ENCODE data around the gene KCNQ2. TPM values are rescaled to one million over a fixed set of nuclear protein-coding genes. Genes with fewer than 3 reads are reported as not detected.

The KCNQ2 gene
- total and polyA plus RNA-seq, 10 of the 15 experiments (the other 5 are each of a cell fraction or from before 2014, with no cell fraction given): 0.06 to 0.49 (median 0.26) TPM; not detected in 7

DNA sequence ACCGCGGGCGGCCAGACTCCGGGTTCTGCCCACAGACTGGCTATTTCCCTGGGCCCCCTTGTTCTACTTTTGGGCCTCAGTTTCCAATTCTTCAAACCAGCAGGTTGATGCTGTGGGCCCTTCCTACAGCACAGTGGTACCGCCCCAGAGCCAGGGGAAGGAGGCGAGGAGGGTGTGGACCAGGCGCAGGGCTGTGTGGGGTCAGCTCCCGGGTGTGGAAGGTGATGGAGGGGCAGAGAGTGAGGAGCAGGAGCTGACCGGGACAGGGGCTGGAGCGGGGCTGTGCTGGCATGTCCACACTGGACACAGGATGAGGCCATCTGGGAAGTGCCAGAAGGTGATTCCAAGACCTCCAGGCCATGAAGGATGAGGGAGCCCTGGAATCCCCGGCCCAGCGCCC, 76.2 kb downstream of the KCNQ2 start (continued):
- TF ChIP-seq, protein P1, sequence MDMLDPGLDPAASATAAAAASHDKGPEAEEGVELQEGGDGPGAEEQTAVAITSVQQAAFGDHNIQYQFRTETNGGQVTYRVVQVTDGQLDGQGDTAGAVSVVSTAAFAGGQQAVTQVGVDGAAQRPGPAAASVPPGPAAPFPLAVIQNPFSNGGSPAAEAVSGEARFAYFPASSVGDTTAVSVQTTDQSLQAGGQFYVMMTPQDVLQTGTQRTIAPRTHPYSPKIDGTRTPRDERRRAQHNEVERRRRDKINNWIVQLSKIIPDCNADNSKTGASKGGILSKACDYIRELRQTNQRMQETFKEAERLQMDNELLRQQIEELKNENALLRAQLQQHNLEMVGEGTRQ (IDR thresholded peaks at IDR 0.05; ENCODE audit: borderline replicate concordance, low read depth, low read length): no peak
- TF ChIP-seq SMAD5 (IDR thresholded peaks at IDR 0.05; ENCODE audit: low read depth): no peak
- no peak for TF ChIP-seq NFYA (IDR thresholded peaks at IDR 0.05; ENCODE audit: borderline replicate concordance, low read depth, low read length)
- TF ChIP-seq ETV6 (conservative IDR thresholded peaks at IDR 0.05 in 1 of 2, IDR thresholded peaks at IDR 0.05 in 1 of 2; ENCODE audit: borderline replicate concordance in 1 of 2, low read depth in 1 of 2): no peak
- no peak for TF ChIP-seq BACH1 (IDR thresholded peaks at IDR 0.05; ENCODE audit: borderline replicate concordance)
- no peak for TF ChIP-seq SMAD1 (IDR thresholded peaks at IDR 0.05; ENCODE audit: low read depth, partially characterized antibody)

DNA sequence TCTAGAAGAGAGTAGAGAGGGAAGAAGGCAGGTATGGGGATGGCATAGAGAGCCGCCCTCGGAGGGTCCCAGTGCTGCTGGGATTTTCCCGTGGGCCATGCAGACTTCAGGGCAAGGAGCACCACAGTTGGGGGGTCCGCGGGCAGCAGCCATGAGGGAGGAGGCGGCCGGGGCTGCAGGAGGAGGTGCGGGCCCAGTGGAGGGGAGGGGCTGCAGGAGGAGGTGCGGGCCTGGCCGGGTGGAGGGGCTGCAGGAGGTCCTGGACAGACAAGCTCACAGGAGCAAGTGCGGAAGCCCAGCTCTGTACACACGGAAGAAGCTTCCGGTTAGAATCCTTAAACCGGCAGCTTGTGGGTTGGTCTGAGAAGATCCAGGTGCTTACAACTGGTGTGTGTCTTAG, 76.7 kb downstream of the KCNQ2 start:
- ATAC-seq: no peak
- intact Hi-C loops (cut with micrococcal nuclease; ENCODE audit: unreplicated experiment): no loop called here
- no peak overlapping the region for H3K27ac ChIP-seq (ENCODE audit: control insufficient read depth, insufficient read depth)
- H3K36me3 ChIP-seq (ENCODE audit: control insufficient read depth in 2 of 2, insufficient read depth in 2 of 2, low read length in 1 of 2): no peaks in the 10 kb centered on the region
- in situ Hi-C loops (cut with MboI): no loop called here
- CTCF ChIA-PET: no interaction called here
- H2AFZ ChIP-seq (ENCODE audit: control insufficient read depth, low read depth, low read length): no peak overlapping the region
- DNase-seq (ENCODE audit: low read depth, low spot score): no peak
- no peaks in the 10 kb centered on the region for H3K9me3 ChIP-seq (replicated peaks; ENCODE audit: control insufficient read depth, insufficient read depth, low read length)
- no peak overlapping the region for H3K4me3 ChIP-seq
- no peak for FAIRE-seq
- no peaks in the 10 kb centered on the region for H4K20me1 ChIP-seq (ENCODE audit: control insufficient read depth, insufficient read depth)
- H3K27me3 ChIP-seq (replicated peaks in 1 of 2; ENCODE audit: control insufficient read depth in 2 of 2, insufficient read depth in 2 of 2, low read length in 1 of 2): peaks cover 0 to 3% of the 10 kb centered on the region in 2 experiments; a peak in 1 of 4 replicates
- WGBS (ENCODE audit: insufficient coverage, insufficient replicate concordance, low lambda C conversion rate, missing lambda C conversion rate): 40% methylated on average over 12 of the region's 14 CpGs
- SMC1A ChIA-PET (ENCODE audit: uncharacterized antibody, unreplicated experiment): no interaction called here
- POLR2A ChIA-PET: no interaction called here
- TF ChIP-seq NBN (IDR thresholded peaks at IDR 0.05): no peak
- TF ChIP-seq HCFC1 (IDR thresholded peaks at IDR 0.05; ENCODE audit: low read length): no peak
- no peak for TF ChIP-seq ZNF622 (IDR thresholded peaks at IDR 0.05)
- TF ChIP-seq BHLHE40 (IDR thresholded peaks at IDR 0.05; ENCODE audit: borderline replicate concordance in 1 of 2, low read depth in 2 of 2, low read length in 1 of 2): no peak
- no peak for TF ChIP-seq NFXL1 (IDR thresholded peaks at IDR 0.05; ENCODE audit: borderline replicate concordance)
- no peak for TF ChIP-seq TCF3 (IDR thresholded peaks at IDR 0.05; ENCODE audit: borderline replicate concordance, insufficient read depth, low read depth, low read length)
- TF ChIP-seq PAX5 (IDR thresholded peaks at IDR 0.05; ENCODE audit: borderline replicate concordance, low read depth, low read length): no peak
- TF ChIP-seq HDAC6 (IDR thresholded peaks at IDR 0.05; ENCODE audit: unreplicated experiment): no peak
- no peak for TF ChIP-seq TCF12 (IDR thresholded peaks at IDR 0.05; ENCODE audit: low read depth, low read length)
- TF ChIP-seq, protein P2, sequence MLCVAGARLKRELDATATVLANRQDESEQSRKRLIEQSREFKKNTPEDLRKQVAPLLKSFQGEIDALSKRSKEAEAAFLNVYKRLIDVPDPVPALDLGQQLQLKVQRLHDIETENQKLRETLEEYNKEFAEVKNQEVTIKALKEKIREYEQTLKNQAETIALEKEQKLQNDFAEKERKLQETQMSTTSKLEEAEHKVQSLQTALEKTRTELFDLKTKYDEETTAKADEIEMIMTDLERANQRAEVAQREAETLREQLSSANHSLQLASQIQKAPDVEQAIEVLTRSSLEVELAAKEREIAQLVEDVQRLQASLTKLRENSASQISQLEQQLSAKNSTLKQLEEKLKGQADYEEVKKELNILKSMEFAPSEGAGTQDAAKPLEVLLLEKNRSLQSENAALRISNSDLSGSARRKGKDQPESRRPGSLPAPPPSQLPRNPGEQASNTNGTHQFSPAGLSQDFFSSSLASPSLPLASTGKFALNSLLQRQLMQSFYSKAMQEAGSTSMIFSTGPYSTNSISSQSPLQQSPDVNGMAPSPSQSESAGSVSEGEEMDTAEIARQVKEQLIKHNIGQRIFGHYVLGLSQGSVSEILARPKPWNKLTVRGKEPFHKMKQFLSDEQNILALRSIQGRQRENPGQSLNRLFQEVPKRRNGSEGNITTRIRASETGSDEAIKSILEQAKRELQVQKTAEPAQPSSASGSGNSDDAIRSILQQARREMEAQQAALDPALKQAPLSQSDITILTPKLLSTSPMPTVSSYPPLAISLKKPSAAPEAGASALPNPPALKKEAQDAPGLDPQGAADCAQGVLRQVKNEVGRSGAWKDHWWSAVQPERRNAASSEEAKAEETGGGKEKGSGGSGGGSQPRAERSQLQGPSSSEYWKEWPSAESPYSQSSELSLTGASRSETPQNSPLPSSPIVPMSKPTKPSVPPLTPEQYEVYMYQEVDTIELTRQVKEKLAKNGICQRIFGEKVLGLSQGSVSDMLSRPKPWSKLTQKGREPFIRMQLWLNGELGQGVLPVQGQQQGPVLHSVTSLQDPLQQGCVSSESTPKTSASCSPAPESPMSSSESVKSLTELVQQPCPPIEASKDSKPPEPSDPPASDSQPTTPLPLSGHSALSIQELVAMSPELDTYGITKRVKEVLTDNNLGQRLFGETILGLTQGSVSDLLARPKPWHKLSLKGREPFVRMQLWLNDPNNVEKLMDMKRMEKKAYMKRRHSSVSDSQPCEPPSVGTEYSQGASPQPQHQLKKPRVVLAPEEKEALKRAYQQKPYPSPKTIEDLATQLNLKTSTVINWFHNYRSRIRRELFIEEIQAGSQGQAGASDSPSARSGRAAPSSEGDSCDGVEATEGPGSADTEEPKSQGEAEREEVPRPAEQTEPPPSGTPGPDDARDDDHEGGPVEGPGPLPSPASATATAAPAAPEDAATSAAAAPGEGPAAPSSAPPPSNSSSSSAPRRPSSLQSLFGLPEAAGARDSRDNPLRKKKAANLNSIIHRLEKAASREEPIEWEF (IDR thresholded peaks at IDR 0.05; ENCODE audit: insufficient replicate concordance, low read depth, low read length): no peak
- no peaks in the 10 kb centered on the region for H3K79me2 ChIP-seq (ENCODE audit: control insufficient read depth, insufficient read depth, low read length)
- no peak overlapping the region for H3K9ac ChIP-seq (ENCODE audit: control insufficient read depth, insufficient read depth, low read length)
- no peak overlapping the region for H3K4me2 ChIP-seq (ENCODE audit: control insufficient read depth, insufficient read depth)
- no peaks in the 10 kb centered on the region for H3K4me1 ChIP-seq (ENCODE audit: control insufficient read depth, insufficient read depth, low read length)
- RAD21 ChIA-PET (ENCODE audit: unreplicated experiment): no interaction called here
- BruUV-seq (replicated peaks): no TSS peak
